NCI-H510A treated with DMSO at 0.1 percent for 48 hours (cell line): Measurements from ENCODE around the gene SRP72.

Experiments
- DNase-seq: peaks from one replicate; lab custom pipeline; 2025; lab: John Stamatoyannopoulos, UW

Gene SRP72

DNA sequence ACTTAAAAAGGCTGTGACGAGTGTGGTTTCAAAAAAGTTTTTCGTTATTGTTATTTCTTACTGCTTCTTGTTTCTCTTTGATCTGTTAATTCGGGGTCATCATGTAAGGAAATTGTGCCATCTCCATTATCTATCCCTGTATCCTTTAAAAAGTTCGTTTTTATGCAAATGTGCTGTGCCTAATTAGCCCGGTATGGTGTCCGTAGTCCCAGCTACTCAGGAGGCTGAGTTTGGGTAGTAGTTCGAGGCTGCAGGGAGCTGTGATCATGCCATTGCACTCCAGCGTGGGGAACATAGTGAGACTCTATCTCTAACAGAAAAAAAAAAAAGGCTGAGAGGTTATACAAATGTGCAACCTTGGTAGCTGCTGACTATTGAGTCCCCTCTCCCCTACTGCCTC lies 83.2 kb downstream of the SRP72 start:
- no peak for DNase-seq

DNA sequence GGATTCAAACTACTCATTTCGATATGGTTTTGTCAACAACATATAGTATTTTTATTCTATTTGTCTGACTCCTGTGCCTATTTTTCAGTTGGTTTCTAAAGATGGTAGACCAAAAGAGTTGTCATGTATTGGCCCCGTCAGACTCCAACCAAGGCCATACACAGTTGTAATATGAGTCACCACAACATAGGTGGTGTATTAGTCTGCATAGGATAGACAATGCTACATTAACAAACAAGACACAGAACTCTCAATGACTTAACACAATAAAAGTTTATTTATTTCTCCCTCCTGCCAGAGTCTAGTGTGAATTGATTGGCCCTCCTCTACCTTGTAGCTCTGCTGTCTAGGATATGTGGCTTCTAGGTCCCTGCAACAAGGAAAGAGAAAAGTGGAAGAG lies 84.1 kb downstream of the SRP72 start:
- DNase-seq: no peak

DNA sequence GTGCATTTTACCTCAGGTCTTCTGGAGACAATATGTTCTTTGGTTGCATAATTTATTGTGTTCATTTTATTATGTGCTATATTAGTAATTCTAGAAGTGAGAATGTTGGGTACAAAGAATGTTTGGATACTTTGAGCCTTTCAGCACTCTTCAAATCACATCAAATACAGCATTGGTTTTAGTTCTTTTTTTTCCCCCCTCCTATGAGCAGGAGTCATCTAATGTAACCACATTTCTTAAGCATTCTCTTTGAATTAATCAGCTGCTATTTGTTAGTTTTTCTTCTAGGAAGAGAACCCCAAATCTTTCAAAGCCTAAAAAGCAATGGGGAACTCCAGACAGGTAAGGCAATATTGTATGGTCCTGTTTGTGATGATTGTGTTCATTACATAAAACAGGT lies 84.9 kb downstream of the SRP72 start:
- DNase-seq: no peak
